ENCODE data around the gene SULT1A3. TPM values are rescaled to one million over a fixed set of nuclear protein-coding genes. Genes with fewer than 3 reads are reported as not detected.
"Not testable (repeated sequence)": the region's sequence is repeated elsewhere in the genome, so short reads cannot be mapped to it uniquely, and the experiment has no call there.

SULT1A3 gene
- total RNA-seq (19.3 TPM), polyA plus RNA-seq (1 to 10 TPM in 1 of 4 donors, under 1 TPM in 2, not detected in 1; 0.71 to 1.5 (median 0.91) TPM)

DNA sequence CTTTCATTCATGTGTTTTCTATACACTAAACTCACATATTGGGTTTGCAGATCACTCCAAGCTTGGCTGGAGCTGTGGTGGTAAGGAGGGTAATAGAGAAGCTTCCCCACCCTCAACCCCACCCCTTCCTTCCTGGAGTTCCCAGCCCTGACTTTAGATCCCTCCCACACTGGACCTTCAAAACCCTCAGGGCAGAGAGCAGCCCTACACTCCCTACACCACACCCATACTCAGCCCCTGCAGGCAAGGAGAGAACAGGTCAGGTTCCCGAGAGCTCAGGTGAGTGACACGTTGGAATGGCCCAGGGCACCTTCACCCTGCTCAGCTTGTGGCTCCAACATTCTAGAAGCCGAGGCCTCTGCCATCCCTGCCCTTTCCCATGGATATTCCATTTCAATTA, at the start of gene SULT1A3:
Gene SULT1A3, plus strand, starts transcription at position 207 of the 400 bp plus-strand sequence. CDS start 1,474 bp downstream, outside the sequence.
- H3K9me3 ChIP-seq (ENCODE audit: control insufficient read depth in 2 of 2, low read length in 2 of 2); H3K27ac Mint-ChIP-seq; DNase-seq; H3K9me3 Mint-ChIP-seq; H3K27me3 ChIP-seq (ENCODE audit: control insufficient read depth, insufficient read depth, low read length); H3K27ac ChIP-seq (ENCODE audit: insufficient read depth, low read length, poor library complexity, severe bottlenecking); H3K36me3 Mint-ChIP-seq; H3K27me3 Mint-ChIP-seq; H3K4me1 Mint-ChIP-seq; ATAC-seq (ENCODE audit: low read depth in 2 of 2); H3K36me3 ChIP-seq (ENCODE audit: control insufficient read depth, insufficient read depth, low read length); H3K4me3 ChIP-seq (ENCODE audit: low read depth, low read length); H3K4me3 Mint-ChIP-seq; H3K4me1 ChIP-seq (ENCODE audit: control insufficient read depth, insufficient read depth, low read length, poor library complexity, severe bottlenecking): not testable (repeated sequence)

DNA sequence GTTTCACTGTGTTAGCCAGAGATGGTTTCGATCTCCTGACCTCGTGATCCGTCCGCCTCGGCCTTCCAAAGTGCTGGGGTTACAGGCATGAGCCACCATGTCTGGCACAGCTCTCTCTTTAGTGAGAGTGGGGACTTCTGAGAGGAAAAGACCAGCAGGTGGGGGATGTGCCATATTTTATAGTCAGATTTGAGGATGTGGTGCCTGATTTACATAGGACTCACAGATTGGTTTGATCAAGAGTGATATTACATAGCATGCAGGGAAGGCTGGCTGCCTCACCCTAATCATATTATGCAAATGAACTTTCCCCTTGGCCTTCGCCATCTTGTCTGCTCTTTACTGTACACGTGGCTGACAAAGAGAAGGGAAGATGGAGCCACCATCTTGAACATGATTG, 48.0 kb upstream of the SULT1A3 start:
- Mint-ChIP-seq H3K36me3 (peaks cover 3% of the 10 kb centered on the region), H3K27me3 (peaks cover 6% of the 10 kb centered on the region), H3K27ac (no peak overlapping the region), H3K9me3 (peaks cover 0 to 18% (median 6%) of the 10 kb centered on the region in 7 donors), H3K4me3 (no peak overlapping the region), H3K4me1 (no peaks in the 10 kb centered on the region)
- ATAC-seq (ENCODE audit: low read depth in 2 of 2): no peak
- Histone ChIP-seq H3K4me3 (ENCODE audit: low read depth, low read length) (no peak overlapping the region), H3K27ac (ENCODE audit: insufficient read depth, low read length, poor library complexity, severe bottlenecking) (no peak overlapping the region), H3K4me1 (ENCODE audit: control insufficient read depth, insufficient read depth, low read length, poor library complexity, severe bottlenecking) (no peaks in the 10 kb centered on the region), H3K27me3 (ENCODE audit: control insufficient read depth, insufficient read depth, low read length) (no peaks in the 10 kb centered on the region), H3K36me3 (ENCODE audit: control insufficient read depth, insufficient read depth, low read length) (no peaks in the 10 kb centered on the region), H3K9me3 (ENCODE audit: control insufficient read depth in 2 of 2, low read length in 2 of 2) (peaks cover 11 to 19% of the 10 kb centered on the region in 2 experiments)
- no peak for DNase-seq

DNA sequence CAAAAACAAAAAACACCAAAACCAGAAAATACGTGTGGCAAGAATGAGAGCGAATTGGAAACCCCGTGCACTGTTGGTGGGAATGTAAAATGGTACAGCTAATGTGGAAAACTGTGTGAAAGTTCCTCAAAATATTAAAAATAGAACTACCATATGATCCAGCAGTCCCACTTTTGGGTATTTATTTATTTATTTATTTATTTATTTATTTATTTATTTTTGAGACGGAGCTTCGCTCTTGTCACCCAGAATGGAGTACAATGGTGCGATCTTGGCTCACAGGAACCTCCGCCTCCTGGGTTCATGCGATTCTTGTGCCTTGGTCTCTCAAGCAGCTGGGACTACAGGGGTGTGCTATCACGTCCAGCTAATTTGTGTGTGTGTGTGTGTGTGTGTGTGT, 46.5 kb upstream of the SULT1A3 start:
- Histone ChIP-seq H3K9me3 (ENCODE audit: control insufficient read depth in 2 of 2, low read length in 2 of 2) (peaks cover 11 to 19% of the 10 kb centered on the region in 2 experiments), H3K27ac (ENCODE audit: insufficient read depth, low read length, poor library complexity, severe bottlenecking) (no peak overlapping the region), H3K4me3 (ENCODE audit: low read depth, low read length) (no peak overlapping the region), H3K4me1 (ENCODE audit: control insufficient read depth, insufficient read depth, low read length, poor library complexity, severe bottlenecking) (no peaks in the 10 kb centered on the region), H3K36me3 (ENCODE audit: control insufficient read depth, insufficient read depth, low read length) (no peaks in the 10 kb centered on the region), H3K27me3 (ENCODE audit: control insufficient read depth, insufficient read depth, low read length) (no peaks in the 10 kb centered on the region)
- peaks cover 0 to 18% (median 6%) of the 10 kb centered on the region in 7 donors for H3K9me3 Mint-ChIP-seq
- H3K27me3 Mint-ChIP-seq: peaks cover 12% of the 10 kb centered on the region
- DNase-seq (no peak), ATAC-seq (ENCODE audit: low read depth in 2 of 2) (no peak)
- peaks cover 3% of the 10 kb centered on the region for H3K36me3 Mint-ChIP-seq
- H3K4me1 Mint-ChIP-seq: no peaks in the 10 kb centered on the region
- no peak overlapping the region for H3K4me3 Mint-ChIP-seq
- no peak overlapping the region for H3K27ac Mint-ChIP-seq

DNA sequence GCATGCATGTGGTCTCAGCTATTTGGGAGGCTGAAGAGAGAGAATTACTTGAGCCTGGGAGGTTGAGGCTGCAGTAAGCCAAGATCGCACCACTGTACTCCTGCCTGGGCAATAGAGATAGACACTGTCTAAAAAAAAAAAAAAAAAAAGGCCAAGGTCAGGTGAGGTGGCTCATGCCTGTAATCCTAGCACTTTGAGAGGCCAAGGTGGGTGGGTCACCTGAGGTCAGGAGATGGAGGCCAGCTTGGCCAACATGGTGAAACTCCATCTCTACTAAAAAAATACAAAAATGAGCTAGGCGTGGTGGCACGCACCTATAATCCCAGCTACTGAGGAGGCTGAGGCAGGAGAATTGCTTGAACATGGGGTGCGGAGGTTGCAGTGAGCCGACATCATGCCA, 43.9 kb upstream of the SULT1A3 start:
- no peaks in the 10 kb centered on the region for H3K36me3 Mint-ChIP-seq
- no peak for DNase-seq
- no peak overlapping the region for H3K27ac ChIP-seq (ENCODE audit: insufficient read depth, low read length, poor library complexity, severe bottlenecking)

DNA sequence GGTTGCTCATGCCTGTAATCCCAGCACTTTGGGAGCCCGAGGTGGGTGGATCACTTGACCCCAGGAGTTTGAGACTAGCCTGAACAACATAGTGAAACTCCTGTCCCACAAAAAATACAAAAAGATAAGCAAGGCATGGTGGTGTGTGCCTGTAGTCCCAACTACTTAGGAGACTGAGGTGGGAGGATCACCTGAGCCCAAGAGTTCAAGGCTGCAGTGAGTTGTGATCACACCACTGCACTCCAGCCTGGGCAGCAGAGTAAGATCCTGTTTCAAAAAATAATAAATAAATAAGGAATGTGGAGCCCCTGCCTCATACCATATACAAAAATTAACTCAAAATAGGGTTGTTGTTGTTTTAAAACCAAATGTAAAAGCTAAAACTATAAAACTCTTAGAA, 41.8 kb upstream of the SULT1A3 start:
- DNase-seq (no peak), ATAC-seq (ENCODE audit: low read depth in 2 of 2) (no peak)
- Mint-ChIP-seq H3K4me3 (no peak overlapping the region), H3K27ac (no peak overlapping the region), H3K27me3 (peaks cover 6% of the 10 kb centered on the region), H3K9me3 (peaks cover 0 to 3% (median 0%) of the 10 kb centered on the region in 7 donors), H3K36me3 (no peaks in the 10 kb centered on the region), H3K4me1 (peaks cover 0 to 2% (median 0%) of the 10 kb centered on the region in 4 donors)
- Histone ChIP-seq H3K27ac (ENCODE audit: insufficient read depth, low read length, poor library complexity, severe bottlenecking) (no peak overlapping the region), H3K4me3 (ENCODE audit: low read depth, low read length) (no peak overlapping the region), H3K27me3 (ENCODE audit: control insufficient read depth, insufficient read depth, low read length) (no peaks in the 10 kb centered on the region), H3K9me3 (ENCODE audit: control insufficient read depth in 2 of 2, low read length in 2 of 2) (no peaks in the 10 kb centered on the region), H3K36me3 (ENCODE audit: control insufficient read depth, insufficient read depth, low read length) (no peaks in the 10 kb centered on the region), H3K4me1 (ENCODE audit: control insufficient read depth, insufficient read depth, low read length, poor library complexity, severe bottlenecking) (no peaks in the 10 kb centered on the region)

More for the DNA sequence above, 43.9 kb upstream of the SULT1A3 start:
- Mint-ChIP-seq H3K27ac (no peak overlapping the region), H3K9me3 (peaks cover 0 to 5% (median 0%) of the 10 kb centered on the region in 7 donors), H3K27me3 (peaks cover 12% of the 10 kb centered on the region), H3K4me1 (no peaks in the 10 kb centered on the region), H3K4me3 (no peak overlapping the region)
- no peaks in the 10 kb centered on the region for H3K36me3 ChIP-seq (ENCODE audit: control insufficient read depth, insufficient read depth, low read length)
- no peak for ATAC-seq (ENCODE audit: low read depth in 2 of 2)
- H3K27me3 ChIP-seq (ENCODE audit: control insufficient read depth, insufficient read depth, low read length): no peaks in the 10 kb centered on the region
- no peaks in the 10 kb centered on the region for H3K4me1 ChIP-seq (ENCODE audit: control insufficient read depth, insufficient read depth, low read length, poor library complexity, severe bottlenecking)
- peaks cover 0 to 3% of the 10 kb centered on the region in 2 experiments for H3K9me3 ChIP-seq (ENCODE audit: control insufficient read depth in 2 of 2, low read length in 2 of 2)
- no peak overlapping the region for H3K4me3 ChIP-seq (ENCODE audit: low read depth, low read length)

DNA sequence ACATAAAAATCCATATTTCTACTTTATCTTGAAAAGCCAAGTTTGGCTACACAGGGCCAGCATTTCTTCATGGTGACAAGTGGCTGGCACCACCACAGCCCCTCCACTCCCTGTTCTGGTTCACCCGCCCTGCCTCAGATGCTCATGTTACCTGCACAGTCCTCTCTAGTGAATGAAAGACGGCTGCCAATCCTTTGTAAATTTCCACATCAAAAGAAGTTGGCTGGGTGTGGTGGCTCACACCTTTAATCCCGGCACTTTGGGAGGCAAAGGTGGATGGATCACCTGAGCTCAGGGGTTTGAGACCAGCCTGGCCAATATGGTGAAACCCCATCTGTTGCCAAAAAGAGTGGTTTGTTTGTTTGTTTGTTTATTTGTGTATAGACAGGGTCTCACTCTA, 35.5 kb upstream of the SULT1A3 start:
- Histone ChIP-seq H3K27ac (ENCODE audit: insufficient read depth, low read length, poor library complexity, severe bottlenecking) (no peak overlapping the region), H3K9me3 (ENCODE audit: control insufficient read depth in 2 of 2, low read length in 2 of 2) (no peaks in the 10 kb centered on the region), H3K27me3 (ENCODE audit: control insufficient read depth, insufficient read depth, low read length) (no peaks in the 10 kb centered on the region), H3K4me1 (ENCODE audit: control insufficient read depth, insufficient read depth, low read length, poor library complexity, severe bottlenecking) (peaks cover 5% of the 10 kb centered on the region), H3K36me3 (ENCODE audit: control insufficient read depth, insufficient read depth, low read length) (no peaks in the 10 kb centered on the region), H3K4me3 (ENCODE audit: low read depth, low read length) (no peak overlapping the region)
- Mint-ChIP-seq H3K36me3 (no peaks in the 10 kb centered on the region), H3K4me1 (peaks cover 5 to 26% (median 20%) of the 10 kb centered on the region in 4 donors), H3K27me3 (peaks cover 13% of the 10 kb centered on the region), H3K9me3 (peaks cover 0 to 1% (median 0%) of the 10 kb centered on the region in 7 donors), H3K27ac (peak overlapping the region in 1 of 3 donors; percentile 44), H3K4me3 (no peak overlapping the region)
- DNase-seq (no peak), ATAC-seq (ENCODE audit: low read depth in 2 of 2) (no peak)

DNA sequence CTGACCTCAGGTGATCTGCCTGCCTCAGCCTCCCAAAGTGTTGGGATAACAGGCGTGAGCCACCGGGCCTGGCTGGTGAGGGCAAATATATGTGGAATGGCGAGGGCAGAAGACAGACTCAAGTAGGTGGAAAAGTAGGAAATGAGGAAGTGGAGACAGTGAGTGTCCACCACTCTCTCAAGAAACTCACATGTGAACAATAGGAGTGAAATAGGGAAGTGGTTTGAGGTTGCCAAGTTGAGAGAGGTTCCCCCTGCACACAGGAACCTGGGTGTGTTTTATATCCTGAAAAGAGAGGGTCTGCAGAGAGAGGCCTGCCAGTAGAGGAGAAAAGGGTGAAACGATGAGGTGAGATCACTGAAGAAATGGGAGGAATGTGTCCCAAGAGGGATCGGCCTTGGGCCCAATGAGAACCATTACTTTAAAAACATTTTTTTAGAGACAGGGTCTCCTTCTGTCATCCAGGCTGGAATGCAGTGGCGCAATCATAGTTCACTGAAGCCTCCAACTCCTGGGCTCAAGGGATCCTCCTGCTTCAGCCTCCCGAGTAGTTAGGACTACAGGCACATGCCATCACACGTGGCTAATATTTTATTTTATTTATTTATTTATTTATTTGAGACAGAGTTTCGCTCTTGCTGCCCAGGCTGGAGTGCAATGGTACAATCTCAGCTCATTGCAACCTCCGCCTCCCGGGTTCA, 32.7 kb upstream of the SULT1A3 start:
- Mint-ChIP-seq H3K36me3 (no peaks in the 10 kb centered on the region), H3K9me3 (peaks cover 0 to 1% (median 0%) of the 10 kb centered on the region in 7 donors), H3K4me1 (peaks cover 5 to 26% (median 20%) of the 10 kb centered on the region in 4 donors), H3K27me3 (peaks cover 13% of the 10 kb centered on the region), H3K27ac (peak overlapping the region in 1 of 3 donors; percentile 73), H3K4me3 (peak overlapping the region in 1 of 4 donors; percentile 41)
- H3K4me3 ChIP-seq (ENCODE audit: low read depth, low read length): peak overlapping the region; percentile 3
- H3K4me1 ChIP-seq (ENCODE audit: control insufficient read depth, insufficient read depth, low read length, poor library complexity, severe bottlenecking): peaks cover 5% of the 10 kb centered on the region
- H3K36me3 ChIP-seq (ENCODE audit: control insufficient read depth, insufficient read depth, low read length): no peaks in the 10 kb centered on the region
- peak; percentile 52 to 55 for ATAC-seq (ENCODE audit: low read depth in 2 of 2)
- H3K9me3 ChIP-seq (ENCODE audit: control insufficient read depth in 2 of 2, low read length in 2 of 2): no peaks in the 10 kb centered on the region
- H3K27me3 ChIP-seq (ENCODE audit: control insufficient read depth, insufficient read depth, low read length): no peaks in the 10 kb centered on the region
- peak in 1 of 3 donors; percentile 31 for DNase-seq
- H3K27ac ChIP-seq (ENCODE audit: insufficient read depth, low read length, poor library complexity, severe bottlenecking): no peak overlapping the region

DNA sequence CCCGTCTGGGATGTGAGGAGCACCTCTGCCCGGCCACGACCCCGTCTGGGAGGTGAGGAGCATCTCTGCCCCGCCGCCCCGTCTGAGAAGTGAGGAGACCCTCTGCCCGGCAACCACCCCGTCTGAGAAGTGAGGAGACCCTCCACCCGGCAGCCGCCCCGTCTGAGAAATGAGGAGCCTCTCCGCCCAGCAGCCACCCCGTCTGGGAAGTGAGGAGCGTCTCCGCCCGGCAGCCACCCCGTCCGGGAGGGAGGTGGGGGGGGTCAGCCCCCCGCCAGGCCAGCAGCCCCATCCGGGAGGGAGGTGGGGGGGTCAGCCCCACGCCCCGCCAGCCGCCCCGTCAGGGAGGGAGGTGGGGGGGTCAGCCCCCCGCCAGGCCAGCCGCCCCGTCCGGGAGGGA, 30.3 kb upstream of the SULT1A3 start:
- not testable (repeated sequence) for H3K36me3 ChIP-seq (ENCODE audit: control insufficient read depth, insufficient read depth, low read length); H3K27ac ChIP-seq (ENCODE audit: insufficient read depth, low read length, poor library complexity, severe bottlenecking); H3K36me3 Mint-ChIP-seq

More for the DNA sequence above, 30.3 kb upstream of the SULT1A3 start:
- DNase-seq; H3K27me3 Mint-ChIP-seq; H3K4me3 Mint-ChIP-seq; H3K4me3 ChIP-seq (ENCODE audit: low read depth, low read length); H3K9me3 Mint-ChIP-seq; H3K4me1 ChIP-seq (ENCODE audit: control insufficient read depth, insufficient read depth, low read length, poor library complexity, severe bottlenecking); H3K27ac Mint-ChIP-seq; H3K9me3 ChIP-seq (ENCODE audit: control insufficient read depth in 2 of 2, low read length in 2 of 2); ATAC-seq (ENCODE audit: low read depth in 2 of 2); H3K27me3 ChIP-seq (ENCODE audit: control insufficient read depth, insufficient read depth, low read length): not testable (repeated sequence)
- H3K4me1 Mint-ChIP-seq: peaks cover 0 to 22% (median 16%) of the 10 kb centered on the region in 4 donors
